H9 (cell line): ENCODE results near the gene CFAP69. TPM values are rescaled to one million over a fixed set of nuclear protein-coding genes. Genes with fewer than 3 reads are reported as not detected.

Experiments used
- DNase-seq: peaks from one replicate; pipeline ENCODE4 v3.0.0-alpha.2; 2017
- H2AFZ ChIP-seq: one replicate; pipeline ENCODE4 v1.6.1; 2013; ENCODE audit warnings: mild to moderate bottlenecking, low read length, control low read depth, moderate library complexity
- H2AK5ac ChIP-seq: 2 replicates; pipeline ENCODE4 v1.6.1; 2013; ENCODE audit warnings: low read length, control low read depth, mixed read lengths; ENCODE audit not compliant: insufficient read length
- H2BK120ac ChIP-seq: one replicate; pipeline ENCODE4 v1.6.1; 2013; ENCODE audit warnings: low read depth, mild to moderate bottlenecking, low read length, control low read depth, inconsistent platforms; ENCODE audit not compliant: poor library complexity, severe bottlenecking
- H2BK12ac ChIP-seq: 2 replicates; pipeline ENCODE4 v1.6.1; 2013; ENCODE audit warnings: low read length, control low read depth, mixed read lengths, low read depth; ENCODE audit not compliant: insufficient read length
- H2BK15ac ChIP-seq: 2 replicates; pipeline ENCODE4 v1.6.1; 2013; ENCODE audit warnings: low read depth, low read length, control low read depth
- H2BK20ac ChIP-seq: one replicate; pipeline ENCODE4 v1.6.1; 2013; ENCODE audit warnings: low read depth, mild to moderate bottlenecking, low read length, control low read depth, inconsistent platforms; ENCODE audit not compliant: poor library complexity, severe bottlenecking
- H2BK5ac ChIP-seq: 2 replicates; pipeline ENCODE4 v1.6.1; 2013; ENCODE audit warnings: low read length, control low read depth, mixed read lengths; ENCODE audit not compliant: insufficient read length
- H3K14ac ChIP-seq: 2 replicates; pipeline ENCODE4 v1.6.1; 2013; ENCODE audit warnings: low read length, control low read depth; ENCODE audit not compliant: insufficient read depth
- H3K18ac ChIP-seq: 2 replicates; pipeline ENCODE4 v1.6.1; 2013; ENCODE audit warnings: low read depth, mild to moderate bottlenecking, mixed read lengths, low read length, control low read depth; ENCODE audit not compliant: insufficient read length
- H3K23ac ChIP-seq: 2 replicates; pipeline ENCODE4 v1.6.1; 2013; ENCODE audit warnings: low read length, control low read depth, mixed read lengths, low read depth; ENCODE audit not compliant: insufficient read length
- H3K23me2 ChIP-seq: 2 replicates; pipeline ENCODE4 v1.6.1; 2013; ENCODE audit warnings: low read depth, mild to moderate bottlenecking, mixed read lengths, low read length, control low read depth; ENCODE audit not compliant: insufficient read length, poor library complexity, severe bottlenecking
- H3K27ac ChIP-seq: 2 replicates; pipeline ENCODE4 v1.5.1; 2013; ENCODE audit warnings: low read length, control low read depth, mixed read lengths, low read depth; ENCODE audit not compliant: insufficient read length
- H3K27me3 ChIP-seq: 2 replicates; pipeline ENCODE4 v1.6.1; 2013; ENCODE audit warnings: low read length, control low read depth, inconsistent platforms; ENCODE audit not compliant: insufficient read depth
- H3K4ac ChIP-seq: 2 replicates; pipeline ENCODE4 v1.6.1; 2013; ENCODE audit warnings: low read depth, mild to moderate bottlenecking, control low read depth, inconsistent platforms, low read length, moderate library complexity
- H3K4me1 ChIP-seq: 2 replicates; pipeline ENCODE4 v1.6.1; 2013; ENCODE audit warnings: low read length, control low read depth, inconsistent platforms; ENCODE audit not compliant: insufficient read depth
- H3K4me2 ChIP-seq: 2 replicates; pipeline ENCODE4 v1.6.1; 2013; ENCODE audit warnings: low read length, control low read depth, mixed read lengths; ENCODE audit not compliant: insufficient read length, insufficient read depth
- H3K56ac ChIP-seq: 2 replicates; pipeline ENCODE4 v1.6.1; 2013; ENCODE audit warnings: low read depth, mild to moderate bottlenecking, mixed read lengths, low read length, control low read depth; ENCODE audit not compliant: insufficient read length
- H3K79me1 ChIP-seq: 2 replicates; pipeline ENCODE4 v1.6.1; 2013; ENCODE audit warnings: low read depth, mild to moderate bottlenecking, moderate library complexity, low read length, control low read depth, inconsistent platforms; ENCODE audit not compliant: insufficient read depth, poor library complexity, severe bottlenecking
- H3K79me2 ChIP-seq: 2 replicates; pipeline ENCODE4 v1.6.1; 2013; ENCODE audit warnings: low read length, control low read depth, inconsistent platforms; ENCODE audit not compliant: insufficient read depth
- H3K9ac ChIP-seq: 2 replicates; pipeline ENCODE4 v1.6.1; 2013; ENCODE audit warnings: low read length, control low read depth, mixed read lengths; ENCODE audit not compliant: insufficient read length; ENCODE audit errors: extremely low read depth
- H3K9me3 ChIP-seq: one replicate; pipeline ENCODE4 v1.6.1; 2013; ENCODE audit warnings: low read depth, low read length, inconsistent platforms; ENCODE audit not compliant: control insufficient read depth
- H3T11ph ChIP-seq: one replicate; pipeline ENCODE4 v1.6.1; 2013; ENCODE audit warnings: mild to moderate bottlenecking, low read length, control low read depth, inconsistent platforms
- H4K20me1 ChIP-seq: one replicate; pipeline ENCODE4 v1.6.1; 2013; ENCODE audit not compliant: control insufficient read depth, insufficient read length, insufficient read depth
- H4K5ac ChIP-seq: 2 replicates; pipeline ENCODE4 v1.6.1; 2013; ENCODE audit warnings: low read depth, mild to moderate bottlenecking, mixed read lengths, low read length, control low read depth; ENCODE audit not compliant: insufficient read length
- H4K8ac ChIP-seq: replicated peaks from 2 replicates; pipeline ENCODE4 v1.6.1; 2013; ENCODE audit warnings: low read length, control low read depth, mixed read lengths, low read depth; ENCODE audit not compliant: insufficient read length
- H4K91ac ChIP-seq: 2 replicates; pipeline ENCODE4 v1.6.1; 2013; ENCODE audit warnings: low read depth, mild to moderate bottlenecking, moderate library complexity, mixed read lengths, low read length, control low read depth; ENCODE audit not compliant: insufficient read length
- H3K27ac Mint-ChIP-seq, 3 experiments: 2 replicates in 2 of 3; 3 replicates in 1 of 3; pipeline ENCODE4 v1.8.0; 2020 to 2021; ENCODE audit warnings: mixed read lengths in 3 of 3, mild to moderate bottlenecking in 1 of 3, moderate library complexity in 1 of 3
- H3K27me3 Mint-ChIP-seq: 2 replicates; pipeline ENCODE4 v1.8.0; 2021; ENCODE audit warnings: low read depth, mild to moderate bottlenecking, moderate library complexity, mixed read lengths
- H3K36me3 Mint-ChIP-seq, 3 experiments: 2 replicates in 2 of 3; 3 replicates in 1 of 3; pipeline ENCODE4 v1.8.0; 2020 to 2021; ENCODE audit warnings: low read depth in 3 of 3, mixed read lengths in 3 of 3; ENCODE audit not compliant: insufficient read depth in 1 of 3
- H3K4me1 Mint-ChIP-seq, 2 experiments: 2 replicates each; pipeline ENCODE4 v1.8.0; 2020; ENCODE audit warnings: mixed read lengths in 2 of 2
- H3K4me3 Mint-ChIP-seq, 2 experiments: 2 replicates in 1 of 2; 3 replicates in 1 of 2; pipeline ENCODE4 v1.8.0; 2020 to 2021; ENCODE audit warnings: mild to moderate bottlenecking in 2 of 2, mixed read lengths in 2 of 2, moderate library complexity in 1 of 2
- H3K9me3 Mint-ChIP-seq, 2 experiments: 2 replicates in 1 of 2; 3 replicates in 1 of 2; pipeline ENCODE4 v1.8.0; 2020; ENCODE audit warnings: mild to moderate bottlenecking in 2 of 2, mixed read lengths in 2 of 2, moderate library complexity in 1 of 2
- WGBS: extraction: QIAGEN DNeasy Blood & Tissue Kit; methylation state at CpG from one replicate; pipeline ENCODE4 v1.1.7; 2013; ENCODE audit warnings: missing lambda C conversion rate, low lambda C conversion rate, mixed read lengths; ENCODE audit not compliant: insufficient read length; ENCODE audit errors: extremely low coverage; 5-methylcytosine and 5-hydroxymethylcytosine counted together
- total RNA-seq: library from RNA; stranded (reverse); gene quantifications from 2 replicates; pipeline ENCODE4 v1.2.1, GENCODE V29; 2021
- TF ChIP-seq, protein P1 (sequence below): fragments of 200-600 bp; sonication (generic); conservative IDR thresholded peaks from 3 replicates; pipeline ENCODE4 v1.8.0; 2021; ENCODE audit warnings: antibody characterized with exemption, mild to moderate bottlenecking

CFAP69 gene
- total RNA-seq, 1 experiment from 2014 or later: 2.9 TPM

DNA sequence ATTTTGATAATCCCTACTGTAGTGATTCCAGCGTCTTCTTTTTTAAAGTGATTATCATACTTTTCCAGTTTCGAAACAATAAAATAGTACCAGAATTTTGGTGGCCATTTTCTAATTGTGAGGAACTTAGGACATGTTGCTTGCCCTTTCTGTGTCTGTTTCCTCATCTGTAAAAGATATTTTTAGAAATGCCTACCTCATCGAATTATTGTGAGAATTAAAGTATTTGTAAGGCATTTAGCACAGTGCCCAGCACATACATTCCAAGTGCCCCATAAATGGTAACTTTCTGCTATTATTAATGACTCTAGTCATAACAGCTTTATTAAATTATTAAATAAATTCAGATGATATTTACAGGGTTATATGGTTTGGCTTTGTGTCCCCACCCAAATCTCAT is 3.7 kb downstream of the CFAP69 start:
- peaks cover 26% of the 10 kb centered on the region for H3K27me3 Mint-ChIP-seq
- DNase-seq: no peak
- TF ChIP-seq, protein P1, sequence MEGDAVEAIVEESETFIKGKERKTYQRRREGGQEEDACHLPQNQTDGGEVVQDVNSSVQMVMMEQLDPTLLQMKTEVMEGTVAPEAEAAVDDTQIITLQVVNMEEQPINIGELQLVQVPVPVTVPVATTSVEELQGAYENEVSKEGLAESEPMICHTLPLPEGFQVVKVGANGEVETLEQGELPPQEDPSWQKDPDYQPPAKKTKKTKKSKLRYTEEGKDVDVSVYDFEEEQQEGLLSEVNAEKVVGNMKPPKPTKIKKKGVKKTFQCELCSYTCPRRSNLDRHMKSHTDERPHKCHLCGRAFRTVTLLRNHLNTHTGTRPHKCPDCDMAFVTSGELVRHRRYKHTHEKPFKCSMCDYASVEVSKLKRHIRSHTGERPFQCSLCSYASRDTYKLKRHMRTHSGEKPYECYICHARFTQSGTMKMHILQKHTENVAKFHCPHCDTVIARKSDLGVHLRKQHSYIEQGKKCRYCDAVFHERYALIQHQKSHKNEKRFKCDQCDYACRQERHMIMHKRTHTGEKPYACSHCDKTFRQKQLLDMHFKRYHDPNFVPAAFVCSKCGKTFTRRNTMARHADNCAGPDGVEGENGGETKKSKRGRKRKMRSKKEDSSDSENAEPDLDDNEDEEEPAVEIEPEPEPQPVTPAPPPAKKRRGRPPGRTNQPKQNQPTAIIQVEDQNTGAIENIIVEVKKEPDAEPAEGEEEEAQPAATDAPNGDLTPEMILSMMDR: no peak

More for the DNA sequence above, 3.7 kb downstream of the CFAP69 start:
- H3K18ac ChIP-seq: no peak overlapping the region
- no peak overlapping the region for H3K27ac ChIP-seq
- H3K23ac ChIP-seq: no peak overlapping the region
- no CpG with 5 or more reads among the region's 3 CpGs for WGBS
- H2BK5ac ChIP-seq: no peak overlapping the region
- no peaks in the 10 kb centered on the region for H3K9me3 ChIP-seq
- H3K27me3 ChIP-seq: no peaks in the 10 kb centered on the region
- no peak overlapping the region for H3K27ac Mint-ChIP-seq
- no peak overlapping the region for H3T11ph ChIP-seq
- peaks cover 29 to 36% of the 10 kb centered on the region in 2 experiments for H3K4me1 Mint-ChIP-seq
- no peak overlapping the region for H4K91ac ChIP-seq
- H3K4me1 ChIP-seq: peaks cover 2% of the 10 kb centered on the region; the same call in 1 of the 2 replicates
- no peaks in the 10 kb centered on the region for H4K20me1 ChIP-seq
- no peaks in the 10 kb centered on the region for H3K9me3 Mint-ChIP-seq
- no peak overlapping the region for H3K4me3 Mint-ChIP-seq
- no peak overlapping the region for H2BK15ac ChIP-seq
- H3K4ac ChIP-seq: no peak overlapping the region
- H3K79me2 ChIP-seq: no peaks in the 10 kb centered on the region
- no peak overlapping the region for H2AK5ac ChIP-seq
- H2BK20ac ChIP-seq: no peak overlapping the region
- no peaks in the 10 kb centered on the region for H3K79me1 ChIP-seq
- H4K8ac ChIP-seq: no peak overlapping the region
- peaks cover 12% of the 10 kb centered on the region for H3K23me2 ChIP-seq
- H4K5ac ChIP-seq: no peak overlapping the region
- no peak overlapping the region for H3K4me2 ChIP-seq
- no peak overlapping the region for H3K56ac ChIP-seq
- no peak overlapping the region for H3K9ac ChIP-seq
- no peak overlapping the region for H3K14ac ChIP-seq
- H2BK12ac ChIP-seq: no peak overlapping the region
- H3K36me3 Mint-ChIP-seq: no peaks in the 10 kb centered on the region; a peak in 1 of 7 replicates
- H2BK120ac ChIP-seq: no peak overlapping the region
- no peak overlapping the region for H2AFZ ChIP-seq
